GM19455 (cell line): Measurements from ENCODE around the gene GALNT2.

Source experiments
- ATAC-seq: cut with Tn5 transposase; IDR thresholded peaks from one replicate; pipeline ENCODE4 v1.9.1; 2021; ENCODE audit not compliant: unreplicated experiment

The GALNT2 gene

DNA sequence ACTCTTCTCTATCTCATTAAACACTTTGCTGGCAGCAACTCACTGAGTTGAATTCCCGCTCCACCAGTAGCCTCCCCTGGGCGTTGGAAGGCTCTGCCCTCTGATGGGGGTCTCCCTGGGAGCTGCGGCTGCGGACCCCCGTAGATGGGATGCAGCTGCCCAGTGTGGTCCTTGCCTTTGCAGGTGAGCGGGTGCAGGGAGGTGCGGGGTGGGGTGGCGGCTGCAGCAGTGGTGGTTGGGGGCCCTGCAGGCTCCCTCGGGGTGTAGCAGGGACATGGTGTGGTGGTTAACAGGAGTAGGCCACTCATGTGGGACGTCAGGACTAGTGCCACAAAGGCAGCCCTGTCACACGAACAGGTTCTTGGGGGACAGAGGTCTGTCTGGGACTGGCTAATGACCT, 42.0 kb downstream of the GALNT2 start:
- no peak for ATAC-seq

DNA sequence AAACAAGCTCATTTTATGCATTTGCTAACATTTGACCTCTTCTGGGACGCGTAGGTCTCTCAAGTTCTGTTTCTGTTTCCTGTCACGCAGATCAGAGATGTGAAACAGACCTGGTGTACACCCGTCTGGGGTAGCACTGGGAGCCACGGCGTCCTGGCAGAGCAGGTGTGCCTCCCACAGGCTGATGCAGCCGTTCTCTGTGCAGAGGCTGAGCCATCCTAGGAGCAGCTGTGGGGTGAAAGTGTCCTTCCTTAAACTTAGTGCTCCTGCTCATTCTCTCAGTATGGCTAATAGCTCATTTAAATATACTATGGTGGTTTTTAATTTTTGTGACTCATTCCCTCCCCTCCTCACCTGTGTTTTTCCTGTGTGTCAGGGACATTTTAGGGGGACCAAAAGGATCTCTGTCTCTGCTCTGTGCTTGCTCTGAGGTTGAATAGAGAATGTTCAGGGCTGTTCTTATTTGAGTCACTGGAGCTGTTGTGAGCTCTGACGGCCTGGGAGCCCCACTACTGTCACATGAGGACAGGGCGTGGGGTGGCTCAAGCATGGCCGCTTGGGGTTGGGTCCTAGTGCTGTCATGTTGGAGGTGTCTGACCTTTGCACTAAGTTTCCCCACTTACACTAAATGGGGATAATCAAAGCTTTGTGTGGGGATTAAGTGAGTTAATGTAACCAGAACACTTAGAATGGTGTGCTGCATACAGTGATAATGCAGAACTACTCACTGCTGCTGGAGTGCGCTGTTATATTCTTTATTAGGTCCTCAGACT, 43.0 kb downstream of the GALNT2 start:
- ATAC-seq, result peak; percentile 87

DNA sequence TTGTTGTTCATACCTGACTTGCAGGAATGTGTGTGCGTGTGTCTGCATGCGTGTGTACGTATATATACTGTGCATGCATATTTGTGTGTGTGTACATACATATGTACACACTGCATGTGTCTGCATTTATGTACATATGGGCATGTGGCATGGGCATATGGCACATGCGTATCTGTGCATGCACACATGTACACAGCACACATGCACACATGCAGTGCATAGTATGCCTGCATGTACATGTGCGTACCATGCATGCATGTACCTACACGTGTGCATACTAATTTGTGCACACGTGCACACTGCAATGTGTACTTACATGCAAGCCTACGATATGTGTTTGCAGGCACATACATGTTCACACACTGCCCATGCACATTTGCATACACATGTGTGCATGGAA, 43.9 kb downstream of the GALNT2 start:
- no peak for ATAC-seq

DNA sequence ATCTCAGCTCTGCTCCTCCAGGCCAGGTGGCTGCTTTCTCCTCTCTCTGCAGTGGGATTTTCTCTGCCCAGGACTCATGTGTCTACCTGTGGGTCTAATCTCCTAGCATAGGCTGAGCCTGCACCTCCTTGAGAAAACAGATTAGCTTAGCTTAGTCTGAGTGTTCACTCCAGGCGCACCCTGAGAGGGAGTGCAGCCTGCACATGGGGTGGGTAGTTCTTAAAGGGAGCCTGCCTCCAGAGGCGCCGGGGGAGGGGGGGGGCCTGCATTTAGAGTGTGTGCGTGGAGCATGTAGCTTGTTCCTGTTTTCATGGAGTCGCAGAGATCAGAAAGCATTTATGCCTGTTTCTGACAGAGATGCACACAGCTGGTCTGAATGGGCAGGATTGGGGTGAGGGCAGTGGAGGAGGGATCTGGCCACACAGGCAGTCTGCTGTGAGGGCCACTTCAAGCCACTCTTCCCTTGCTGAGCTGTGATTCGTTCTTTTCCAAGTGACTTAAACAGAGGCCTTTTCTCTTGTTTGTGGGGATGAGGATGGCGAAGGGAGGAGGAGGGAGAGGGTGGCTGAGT, 45.2 kb downstream of the GALNT2 start:
- ATAC-seq, result no peak

DNA sequence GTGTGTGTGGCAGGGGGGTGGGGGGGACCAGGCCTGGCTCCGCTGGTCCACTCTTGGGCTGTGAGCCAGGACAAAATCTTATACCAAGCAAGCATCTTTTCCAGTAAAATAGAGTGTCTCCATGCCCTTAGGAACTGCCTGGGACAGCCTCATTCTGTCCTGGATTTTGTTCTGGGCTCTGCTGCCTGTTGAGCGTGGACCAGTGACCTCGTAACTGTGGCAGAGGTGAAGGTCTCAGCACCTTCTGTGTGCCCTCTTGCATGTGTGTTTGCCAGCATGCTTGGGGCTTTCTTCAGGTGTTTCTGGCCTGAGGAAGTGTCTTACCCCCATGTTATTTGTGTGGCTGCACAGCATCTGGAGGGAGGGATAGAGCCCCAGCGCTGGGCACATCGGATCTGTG, 45.7 kb downstream of the GALNT2 start:
- no peak for ATAC-seq

DNA sequence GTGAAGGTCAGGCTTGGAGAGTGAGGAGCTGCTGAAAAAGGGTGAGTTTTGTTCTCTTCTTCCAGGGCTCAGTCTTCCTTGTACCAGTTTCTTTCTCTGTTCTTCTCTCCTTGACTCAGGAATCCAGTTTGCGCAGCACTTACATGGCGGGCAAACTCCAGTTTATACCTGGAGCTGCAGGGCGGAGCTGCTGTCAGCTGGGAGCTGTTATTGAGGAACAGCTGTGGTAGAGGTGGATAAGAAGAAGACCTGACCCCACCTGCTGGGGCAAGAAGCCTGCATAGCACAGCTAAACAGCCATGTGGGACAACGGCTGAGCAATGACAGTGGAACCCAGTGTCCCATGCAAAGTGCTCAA, 46.2 kb downstream of the GALNT2 start:
- no peak for ATAC-seq

DNA sequence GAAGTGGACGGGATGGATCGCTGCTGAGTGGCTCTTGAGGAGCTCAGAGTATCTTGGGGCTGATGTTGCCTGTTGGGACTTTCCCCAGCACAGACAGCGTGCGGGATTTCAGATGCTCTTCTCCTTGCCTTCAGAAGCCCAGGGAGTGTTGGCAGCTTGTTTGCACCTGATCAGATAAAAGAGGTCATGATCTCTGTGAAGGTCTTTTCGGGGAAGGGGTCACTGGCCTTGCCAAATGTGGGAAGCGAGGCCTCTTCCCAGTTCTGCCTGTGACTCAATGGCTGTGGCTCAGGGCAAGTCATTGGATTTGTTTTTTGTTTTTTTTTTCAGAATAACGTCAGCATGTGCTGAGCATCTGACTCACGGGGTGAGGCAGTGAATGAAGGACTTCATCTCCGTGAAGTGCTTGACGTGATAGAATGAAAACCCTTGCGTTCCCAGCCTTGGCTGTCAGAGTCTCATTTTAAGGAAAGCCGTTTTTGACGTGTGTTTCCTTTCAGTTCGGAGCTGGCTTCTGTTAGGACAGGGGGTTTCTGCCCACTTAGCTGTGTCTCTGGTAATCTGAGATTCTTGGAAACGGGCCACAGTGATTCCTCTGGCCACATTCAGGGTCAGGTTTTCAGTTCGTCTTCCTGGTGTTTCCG, 46.7 kb downstream of the GALNT2 start:
- no peak for ATAC-seq

DNA sequence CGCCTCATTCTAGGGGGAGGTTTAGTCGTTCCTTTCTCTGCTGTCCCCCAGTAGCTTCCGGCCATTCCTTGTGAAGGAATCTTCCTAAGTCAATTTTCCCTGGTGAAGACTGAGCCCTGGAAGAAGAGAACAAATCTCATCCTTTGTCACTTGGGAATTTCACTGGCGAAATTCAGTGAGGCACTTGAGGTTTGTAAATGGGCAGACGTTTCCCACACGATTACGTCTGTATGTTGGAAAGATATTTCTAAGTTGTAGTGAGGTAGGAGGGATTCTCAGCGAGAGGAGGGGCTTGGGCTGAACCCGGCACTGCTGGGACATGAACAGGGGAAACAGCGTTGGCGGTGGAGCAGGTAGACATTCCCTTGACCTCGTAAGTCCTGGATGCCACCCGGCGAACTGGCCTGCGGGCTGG, 47.2 kb downstream of the GALNT2 start:
- no peak for ATAC-seq

DNA sequence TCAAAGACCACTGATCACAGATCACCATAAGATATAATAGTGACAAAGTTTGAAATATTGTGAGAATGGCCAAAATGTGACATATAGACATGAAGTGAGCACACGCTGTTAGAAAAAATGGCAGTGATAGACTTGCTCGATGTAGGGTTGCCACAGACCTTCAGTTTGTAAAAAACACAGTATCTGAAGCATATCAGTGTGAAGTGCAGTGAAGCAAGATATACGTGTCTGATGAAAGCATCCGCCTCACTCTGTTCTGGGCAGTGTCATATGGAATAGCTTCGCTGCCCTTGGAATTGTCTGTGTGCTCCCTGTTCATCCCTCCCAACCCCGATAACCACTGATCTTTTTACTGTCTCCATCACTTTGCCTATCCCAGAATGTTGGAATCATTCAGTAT, 50.7 kb downstream of the GALNT2 start:
- no peak for ATAC-seq

DNA sequence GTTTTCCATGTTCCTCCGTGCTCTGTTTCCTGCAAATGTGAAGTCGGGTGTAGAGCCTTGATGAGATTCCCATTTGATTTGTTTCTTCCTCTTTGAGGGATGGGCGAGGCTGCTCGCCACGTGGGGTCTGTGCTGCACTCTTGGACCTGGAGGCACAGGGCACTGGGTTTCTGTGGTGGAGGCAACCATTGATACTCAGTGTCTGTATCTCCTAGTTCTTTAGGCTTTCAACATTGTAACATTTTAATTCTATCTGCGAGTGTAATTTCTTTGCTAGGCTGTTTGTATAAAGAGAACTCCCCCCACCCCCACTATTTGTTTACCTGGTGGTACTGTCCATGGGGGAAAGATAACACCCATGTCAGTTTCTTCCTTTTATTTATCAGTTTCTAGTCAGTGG, 52.3 kb downstream of the GALNT2 start:
- ATAC-seq, result no peak

DNA sequence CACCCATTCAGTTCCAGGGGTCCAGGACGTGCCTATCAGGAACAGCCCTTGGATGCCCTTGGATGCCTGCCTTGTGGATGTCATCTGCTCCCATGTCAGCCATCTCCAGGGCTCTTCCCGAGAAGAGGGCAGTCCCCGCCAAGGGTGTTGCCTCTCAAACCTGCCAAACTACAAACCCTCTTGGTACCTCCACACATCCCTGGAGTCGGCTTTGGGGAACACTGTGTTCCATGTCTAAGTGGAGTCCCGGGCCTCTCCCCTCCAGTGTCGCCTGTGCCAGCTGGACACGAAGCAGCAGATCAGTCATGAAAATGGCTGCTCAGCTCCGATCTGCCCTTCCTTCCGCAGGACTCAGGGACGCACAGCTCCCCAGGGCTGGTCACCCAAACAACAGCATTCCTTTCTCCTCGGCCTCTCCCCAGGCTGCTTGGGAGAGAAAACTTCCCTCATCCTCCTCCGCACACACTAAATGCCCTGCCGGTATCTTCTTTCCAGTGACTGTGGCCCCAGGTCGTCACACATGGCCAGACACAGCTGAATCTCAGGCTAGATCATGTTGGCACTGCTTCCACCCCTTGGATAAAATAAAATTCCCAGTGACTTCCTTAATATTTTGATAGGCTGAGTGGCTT, 53.4 kb downstream of the GALNT2 start:
- ATAC-seq, result no peak

DNA sequence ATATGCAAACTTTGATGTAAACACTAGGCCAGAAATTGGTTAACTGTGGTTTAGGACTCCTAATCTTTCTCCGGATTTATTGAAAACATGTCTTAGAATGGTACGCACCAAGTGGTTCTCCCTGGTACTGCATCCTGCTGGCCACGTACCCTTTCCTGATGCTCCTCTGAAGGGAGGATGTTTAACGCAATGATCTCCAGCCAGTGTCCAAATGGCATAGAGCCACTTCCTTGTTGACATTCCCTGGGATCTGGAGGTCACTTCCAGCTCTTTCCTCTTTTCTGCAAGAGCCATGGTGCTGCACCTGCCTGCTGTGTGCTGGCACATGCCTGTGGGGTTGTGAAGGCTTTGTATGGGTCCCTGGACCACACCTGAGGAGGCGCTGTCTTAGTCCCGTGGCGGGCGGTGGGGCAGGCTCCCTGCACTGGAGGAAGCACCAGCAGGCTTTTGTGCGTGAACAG, 53.9 kb downstream of the GALNT2 start:
- ATAC-seq, result no peak

DNA sequence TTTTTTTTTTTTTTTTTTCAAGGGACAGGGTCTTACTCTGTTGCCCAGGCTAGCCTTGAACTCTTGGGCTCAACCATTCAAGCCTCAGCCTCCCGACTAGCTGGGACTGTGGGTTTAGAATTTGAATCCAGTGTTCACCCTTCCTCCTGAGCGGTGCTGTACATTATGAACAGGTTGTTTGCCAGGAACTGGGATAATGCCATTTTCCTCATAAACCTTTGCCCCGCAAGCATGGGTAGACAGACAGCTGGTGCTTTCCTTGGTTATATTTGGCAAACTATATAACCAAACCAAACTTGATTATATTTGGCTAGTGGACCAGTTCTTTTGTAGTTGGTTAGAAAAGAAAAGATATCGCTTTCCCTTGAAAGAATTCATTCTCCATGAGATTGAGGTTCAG, 54.9 kb downstream of the GALNT2 start:
- ATAC-seq, result no peak

DNA sequence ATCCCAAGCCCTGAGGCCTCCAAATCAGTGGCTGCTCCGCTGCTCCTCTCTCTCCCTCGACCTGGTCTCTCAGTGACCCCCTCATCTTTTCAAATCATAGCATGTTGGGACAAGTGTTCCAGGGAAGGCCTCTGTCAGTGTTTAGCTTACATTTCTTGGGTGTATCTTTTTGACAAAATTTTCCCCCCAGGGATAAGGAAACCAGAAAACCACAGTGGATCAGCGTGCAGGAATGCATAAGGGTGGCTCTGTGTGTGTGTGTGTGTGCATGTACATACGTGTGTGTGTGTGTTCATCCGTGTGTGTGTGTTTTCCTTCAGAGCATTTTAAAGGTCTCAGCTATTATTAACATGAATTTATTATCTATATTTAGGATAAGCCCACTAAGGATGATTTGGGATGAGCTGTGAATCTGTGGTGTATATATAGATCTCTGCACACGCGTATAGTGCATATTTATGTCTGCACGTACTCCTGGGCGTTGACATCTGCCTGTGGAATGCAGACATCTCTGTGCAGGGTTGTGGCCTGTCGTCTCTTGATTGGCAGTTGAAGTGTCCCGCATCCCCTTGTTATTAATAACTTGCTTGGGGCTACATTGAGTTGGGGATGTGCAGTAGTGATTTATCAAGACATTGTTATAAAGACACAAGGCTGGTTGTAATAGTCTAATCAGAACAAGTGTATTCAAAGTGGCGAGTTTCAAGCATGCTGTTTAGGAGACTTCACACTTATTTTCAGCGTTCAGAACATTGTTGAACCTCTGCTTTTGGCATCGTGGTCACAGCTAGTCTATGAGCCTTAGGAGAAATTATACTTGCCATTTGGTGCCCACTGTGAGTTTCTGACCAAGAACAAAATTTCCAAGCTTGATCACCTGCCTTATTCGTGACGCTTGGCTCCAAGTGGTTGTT, 55.6 kb downstream of the GALNT2 start:
- ATAC-seq, result peak; percentile 1

DNA sequence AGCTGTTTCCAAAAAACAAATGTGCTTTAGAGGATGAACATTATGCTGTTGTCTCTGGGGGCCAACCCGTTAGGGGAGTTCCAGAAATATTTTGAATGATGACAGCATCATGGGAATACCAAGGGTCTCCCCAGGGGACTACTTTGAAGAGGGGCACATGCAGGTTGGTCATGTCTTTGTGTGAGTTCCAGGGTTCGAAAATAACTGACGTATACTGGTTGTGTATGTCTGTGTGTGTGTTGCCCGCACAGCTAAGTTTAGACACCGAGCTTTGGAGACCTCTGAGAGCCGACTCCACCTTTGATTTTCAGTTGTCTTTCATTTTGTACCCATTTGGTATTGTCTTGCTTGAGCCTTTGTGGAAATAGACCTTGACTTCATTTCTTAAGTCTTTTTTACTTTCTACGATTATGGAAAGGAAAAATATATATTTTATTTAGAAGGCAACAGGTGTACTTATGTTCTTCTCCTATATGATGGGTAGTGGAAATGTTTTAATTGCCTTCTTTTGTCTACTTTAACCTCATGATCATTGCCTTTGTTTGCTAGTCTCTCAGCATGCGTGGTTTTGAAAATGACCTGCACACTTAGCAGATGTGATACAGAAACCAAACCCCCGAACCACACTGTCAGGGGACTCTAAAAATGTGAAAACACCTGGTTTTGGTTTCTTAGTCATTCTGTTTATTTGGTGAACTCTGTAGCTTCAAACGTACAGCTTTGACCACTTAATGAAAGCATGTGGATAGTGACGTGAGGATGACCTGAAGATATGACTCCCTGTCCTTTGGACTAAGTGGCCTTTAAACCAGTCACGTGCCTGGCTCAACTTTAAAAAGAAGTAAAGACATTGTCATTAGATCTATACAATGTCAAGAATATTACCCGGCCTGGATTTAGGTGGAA, 56.5 kb downstream of the GALNT2 start:
- ATAC-seq, result peak; percentile 91

DNA sequence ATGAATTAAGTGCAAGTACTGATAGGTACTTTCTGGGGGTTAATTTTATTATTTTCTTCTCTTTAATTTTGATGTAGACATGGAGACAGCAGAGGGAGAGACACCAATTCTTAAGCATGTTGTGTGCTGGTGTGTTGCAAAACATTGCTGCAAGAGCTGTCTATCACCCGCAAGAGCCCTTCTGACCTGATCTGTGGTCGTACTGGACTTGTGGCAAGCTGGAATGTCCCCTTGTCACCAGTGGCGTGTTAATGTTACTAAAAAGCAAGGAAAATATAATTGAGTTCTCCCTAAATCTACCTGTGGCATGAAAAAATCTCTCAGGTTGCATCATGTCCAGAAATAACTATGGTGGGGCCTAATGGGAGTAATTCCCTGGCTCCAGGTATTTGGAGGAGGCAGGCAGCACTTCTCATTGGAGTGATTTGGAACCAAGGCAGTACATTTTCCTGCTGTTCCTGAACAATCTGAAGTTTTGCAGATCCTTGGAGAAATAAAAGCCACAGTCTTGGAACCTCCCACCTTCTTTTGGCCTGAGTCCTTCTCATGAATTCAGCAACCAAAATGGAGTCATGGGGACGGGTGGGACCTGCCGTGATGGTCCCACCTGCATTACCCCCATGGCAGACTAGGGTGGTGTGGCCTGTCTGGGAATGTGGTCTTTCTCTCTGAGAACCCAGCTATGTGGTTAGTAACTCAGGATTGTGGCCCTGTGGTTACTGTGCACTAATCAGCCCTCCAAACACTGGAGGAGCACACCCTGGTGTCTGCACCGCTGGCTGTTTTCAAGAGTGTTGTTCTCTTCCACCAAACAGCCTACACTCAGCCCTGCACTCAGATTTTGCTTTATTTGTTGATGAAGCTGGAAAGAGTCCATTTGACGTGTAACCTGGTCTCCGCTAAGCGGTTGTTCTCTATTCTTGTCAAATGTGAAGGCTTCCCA, 57.4 kb downstream of the GALNT2 start:
- ATAC-seq, result no peak

DNA sequence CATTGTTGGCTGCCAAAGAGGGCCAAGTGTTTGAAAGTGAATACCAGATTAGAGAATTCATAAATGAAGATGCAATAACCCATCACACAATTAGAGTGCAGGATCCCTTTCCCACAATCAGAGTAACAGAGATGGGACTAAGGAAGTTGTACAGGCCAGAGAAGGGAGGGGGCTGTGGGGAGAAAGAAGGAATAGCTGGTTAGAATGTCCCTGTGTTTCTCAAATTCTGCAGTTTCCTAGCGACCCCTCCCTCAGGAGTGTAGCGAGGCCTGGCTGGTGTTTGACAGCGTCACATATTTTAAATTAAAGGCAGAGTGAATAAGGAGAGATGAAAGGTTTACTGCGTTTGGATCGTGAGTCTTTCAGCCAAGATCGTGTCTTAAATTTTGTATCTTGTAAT, 58.1 kb downstream of the GALNT2 start:
- ATAC-seq, result no peak

DNA sequence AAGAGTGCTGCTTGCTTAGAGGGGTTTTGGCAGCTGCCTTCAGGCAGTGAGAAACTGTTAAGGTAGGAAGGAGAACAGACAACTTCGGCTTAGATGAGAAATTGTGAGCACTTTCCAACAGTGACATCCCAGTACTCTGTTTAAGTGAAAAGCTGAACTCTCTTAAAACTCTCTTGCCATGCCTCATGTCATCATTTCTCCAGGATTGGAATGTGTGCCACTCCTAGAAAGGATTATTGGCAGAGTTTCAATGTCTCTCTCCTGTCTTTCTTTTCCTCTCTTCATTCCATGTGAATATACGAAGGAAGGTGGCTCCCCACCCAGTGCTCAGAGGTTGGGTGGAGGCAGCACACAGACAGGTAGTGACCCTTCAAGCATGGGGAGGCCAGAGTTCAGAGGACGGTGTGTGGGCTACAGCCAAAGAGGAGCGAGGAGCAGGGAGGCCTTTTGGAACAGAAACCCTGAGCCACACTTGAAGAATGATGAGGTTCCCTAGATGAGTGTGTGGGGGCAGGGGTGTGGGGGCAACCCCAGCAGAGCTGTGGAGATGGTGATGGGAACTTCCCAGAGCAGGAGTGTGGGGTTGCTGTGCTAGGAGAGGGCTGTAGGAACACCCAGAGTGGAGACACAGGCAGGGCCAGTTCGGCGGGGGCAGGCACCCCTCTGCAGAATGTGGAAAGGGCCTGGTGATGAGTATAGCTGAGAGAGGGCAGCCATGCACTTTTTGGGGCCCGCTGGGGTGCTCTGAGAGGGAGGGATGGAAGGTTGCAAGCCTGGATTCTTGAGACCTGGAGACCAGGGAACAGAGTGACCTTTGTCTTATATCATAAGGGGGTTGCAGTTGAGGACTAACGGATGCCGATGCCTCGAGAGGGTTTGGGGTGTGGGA, 58.8 kb downstream of the GALNT2 start:
- ATAC-seq, result no peak
